ENCODE measurements around the gene MYO7B. TPM values are rescaled to one million over a fixed set of nuclear protein-coding genes. Genes with fewer than 3 reads are reported as not detected.

The MYO7B gene
- total RNA-seq, 2 experiments from 2014 or later = 3.3 TPM; not detected in 1

- ChIA-PET POLR2A (no interaction called here), CTCF (ENCODE audit: unreplicated experiment) (no interaction called here)
- DNase-seq (ENCODE audit: low spot score) = no peak
- H2AFZ ChIP-seq (ENCODE audit: low read length) = no peak overlapping the region
- no peak overlapping the region for H3K27ac ChIP-seq (ENCODE audit: low read depth, low read length, poor library complexity, severe bottlenecking)
- H3K9me2 ChIP-seq (ENCODE audit: insufficient read depth, low read length) = no peaks in the 10 kb centered on the region
- BruUV-seq (replicated peaks) = no TSS peak
- H3K79me2 ChIP-seq (ENCODE audit: insufficient read depth, low read depth, low read length) = no peaks in the 10 kb centered on the region
- H4K20me1 ChIP-seq (ENCODE audit: insufficient read depth, low read length) = no peaks in the 10 kb centered on the region
- no peaks in the 10 kb centered on the region for H3K4me1 ChIP-seq (ENCODE audit: insufficient read depth, low read length, poor library complexity, severe bottlenecking)
- no peak overlapping the region for H3K4me2 ChIP-seq (ENCODE audit: low read length)
- H3K4me3 ChIP-seq (ENCODE audit: low read depth, low read length, poor library complexity, severe bottlenecking) = no peak overlapping the region
- H3K36me3 ChIP-seq (ENCODE audit: insufficient read depth, low read length) = no peaks in the 10 kb centered on the region
- intact Hi-C loops (cut with micrococcal nuclease; ENCODE audit: unreplicated experiment) = no loop called here
- no peaks in the 10 kb centered on the region for H3K9me3 ChIP-seq (ENCODE audit: low read length)
- TF ChIP-seq EZH2phosphoT487 (IDR thresholded peaks at IDR 0.05; ENCODE audit: borderline replicate concordance, low read depth, low read length) (no peak), CTCF (conservative IDR thresholded peaks at IDR 0.05; ENCODE audit: low read length) (no peak)
Observed at GRCh38 chr2:127589358-127589757, 53.9 kb downstream of the MYO7B start.

DNA sequence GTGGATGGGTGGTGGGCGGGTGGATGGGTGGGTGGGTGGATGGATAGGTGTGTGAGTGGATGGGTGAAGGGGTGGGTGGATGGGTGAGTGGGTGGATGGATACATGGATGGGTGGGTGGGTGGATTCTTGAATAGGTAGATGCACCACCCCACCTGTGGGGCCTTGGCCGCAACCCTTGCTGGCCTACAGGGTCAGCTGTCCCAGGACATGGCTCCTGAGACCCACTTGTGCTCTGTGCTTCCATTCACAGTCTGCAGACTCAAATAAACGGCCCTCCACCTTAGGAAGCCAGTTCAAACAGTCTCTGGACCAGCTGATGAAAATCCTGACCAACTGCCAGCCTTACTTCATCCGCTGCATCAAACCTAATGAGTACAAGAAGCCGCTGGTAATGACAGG is 54.4 kb downstream of the MYO7B start:
- no peaks in the 10 kb centered on the region for H3K4me1 ChIP-seq (ENCODE audit: insufficient read depth, low read length, poor library complexity, severe bottlenecking)
- DNase-seq (ENCODE audit: low spot score) = no peak
- no peaks in the 10 kb centered on the region for H4K20me1 ChIP-seq (ENCODE audit: insufficient read depth, low read length)
- POLR2A ChIA-PET = interaction anchor here (1.7 kb wide), 1 partner anchor 15 kb away, joined by 6 read pairs; no protein-coding TSS in a partner anchor
- TF ChIP-seq EZH2phosphoT487 (IDR thresholded peaks at IDR 0.05; ENCODE audit: borderline replicate concordance, low read depth, low read length) = no peak
- H3K9me2 ChIP-seq (ENCODE audit: insufficient read depth, low read length) = no peaks in the 10 kb centered on the region
- CTCF ChIA-PET (ENCODE audit: unreplicated experiment) = no interaction called here
- intact Hi-C loops (cut with micrococcal nuclease; ENCODE audit: unreplicated experiment) = loop anchor here (5.0 to 10.0 kb wide), 2 partner anchors 112 to 275 kb away; partner anchors contain the start of gene SFT2D3
- no peaks in the 10 kb centered on the region for H3K79me2 ChIP-seq (ENCODE audit: insufficient read depth, low read depth, low read length)
- no peaks in the 10 kb centered on the region for H3K9me3 ChIP-seq (ENCODE audit: low read length)
- BruUV-seq (replicated peaks) = no TSS peak
- H3K27ac ChIP-seq (ENCODE audit: low read depth, low read length, poor library complexity, severe bottlenecking) = no peak overlapping the region
- H3K36me3 ChIP-seq (ENCODE audit: insufficient read depth, low read length) = no peaks in the 10 kb centered on the region
- no peak overlapping the region for H2AFZ ChIP-seq (ENCODE audit: low read length)
- no peak overlapping the region for H3K4me3 ChIP-seq (ENCODE audit: low read depth, low read length, poor library complexity, severe bottlenecking)
- H3K4me2 ChIP-seq (ENCODE audit: low read length) = no peak overlapping the region

- no peaks in the 10 kb centered on the region for H4K20me1 ChIP-seq (ENCODE audit: insufficient read depth, low read length)
Observed at GRCh38 chr2:127590386-127591190, 55.1 kb downstream of the MYO7B start.

More at GRCh38 chr2:127590386-127591190, 55.1 kb downstream of the MYO7B start:
- H3K9me2 ChIP-seq (ENCODE audit: insufficient read depth, low read length) = no peaks in the 10 kb centered on the region
- TF ChIP-seq EZH2phosphoT487 (IDR thresholded peaks at IDR 0.05; ENCODE audit: borderline replicate concordance, low read depth, low read length) (no peak), CTCF (conservative IDR thresholded peaks at IDR 0.05; ENCODE audit: low read length) (no peak)
- H3K27ac ChIP-seq (ENCODE audit: low read depth, low read length, poor library complexity, severe bottlenecking) = no peak overlapping the region
- DNase-seq (ENCODE audit: low spot score) = no peak
- no peak overlapping the region for H3K4me2 ChIP-seq (ENCODE audit: low read length)
- H3K79me2 ChIP-seq (ENCODE audit: insufficient read depth, low read depth, low read length) = no peaks in the 10 kb centered on the region
- ChIA-PET POLR2A (interaction anchor here (1.0 to 1.7 kb wide), 8 partner anchors 15 to 240 kb away, joined by 3 to 6 read pairs (median 4); no protein-coding TSS in a partner anchor), CTCF (ENCODE audit: unreplicated experiment) (interaction anchor here (0.6 to 2.4 kb wide), 12 partner anchors 8 to 528 kb away, joined by 3 to 21 read pairs (median 6); no protein-coding TSS in a partner anchor)
- intact Hi-C loops (cut with micrococcal nuclease; ENCODE audit: unreplicated experiment) = loop anchor here (1.0 to 10.0 kb wide), 4 partner anchors 50 to 274 kb away; partner anchors contain the start of gene SFT2D3
- H3K36me3 ChIP-seq (ENCODE audit: insufficient read depth, low read length) = no peaks in the 10 kb centered on the region
- no peak overlapping the region for H3K4me3 ChIP-seq (ENCODE audit: low read depth, low read length, poor library complexity, severe bottlenecking)
- no peaks in the 10 kb centered on the region for H3K9me3 ChIP-seq (ENCODE audit: low read length)
- H2AFZ ChIP-seq (ENCODE audit: low read length) = peak overlapping the region; percentile 69; the same call in 1 of the 2 replicates
- no TSS peak for BruUV-seq (replicated peaks)
- H3K4me1 ChIP-seq (ENCODE audit: insufficient read depth, low read length, poor library complexity, severe bottlenecking) = no peaks in the 10 kb centered on the region
